ENCODE measurements around the gene SDR42E2.

The SDR42E2 gene

GRCh38 chr16:22233037-22233372, 70.7 kb downstream of the SDR42E2 start (continued):
- TF ChIP-seq ZNF341 (tag by site-specific recombination; IDR thresholded peaks at IDR 0.05; ENCODE audit: low read depth) (peak; percentile 73; the same call in 1 of the 2 replicates), ZBTB1 (tag by site-specific recombination; IDR thresholded peaks at IDR 0.05) (no peak)

GRCh38 chr16:22235839-22236745, 73.8 kb downstream of the SDR42E2 start:
- CTCF ChIA-PET = interaction anchor here (0.7 to 1.0 kb wide), 2 partner anchors 54 to 64 kb away, joined by 3 read pairs; no protein-coding TSS in a partner anchor
- Histone ChIP-seq H3K4me3 (ENCODE audit: low read depth, low read length) (no peak overlapping the region), H3K36me3 (ENCODE audit: control insufficient read depth in 2 of 2, insufficient read depth in 1 of 2, low read length in 2 of 2) (peaks cover 0 to 4% of the 10 kb centered on the region in 2 experiments; a peak in 2 of 3 replicates), H3K4me1 (ENCODE audit: control insufficient read depth, insufficient read depth, low read length) (peaks cover 10% of the 10 kb centered on the region; the same call in 1 of the 2 replicates), H3K9me3 (ENCODE audit: control insufficient read depth, insufficient read depth, low read depth, low read length) (no peaks in the 10 kb centered on the region), H3K27ac (ENCODE audit: extremely low read depth, low read depth, low read length) (no peak overlapping the region)
- POLR2A ChIA-PET = no interaction called here
- TF ChIP-seq SCRT1 (tag by site-specific recombination; IDR thresholded peaks at IDR 0.05; ENCODE audit: borderline replicate concordance) (peak; percentile 25; the same call in 1 of the 2 replicates), PRDM6 (tag by site-specific recombination; IDR thresholded peaks at IDR 0.05) (0 out of 2 replicates have a peak, but pooled peaks have one; percentile 16), PRDM10 (tag by site-specific recombination; IDR thresholded peaks at IDR 0.05) (peak; percentile 71), ZNF544 (tag by site-specific recombination; IDR thresholded peaks at IDR 0.05) (no peak), ZNF211 (tag by site-specific recombination; IDR thresholded peaks at IDR 0.05; ENCODE audit: low read depth) (no peak), ZNF529 (tag by site-specific recombination; IDR thresholded peaks at IDR 0.05; ENCODE audit: insufficient replicate concordance) (no peak), ZBTB8A (tag by site-specific recombination; IDR thresholded peaks at IDR 0.05) (0 out of 2 replicates have a peak, but pooled peaks have one; percentile 17), ZNF121 (tag by site-specific recombination; IDR thresholded peaks at IDR 0.05) (peak; percentile 98), ZNF433 (tag by site-specific recombination; IDR thresholded peaks at IDR 0.05; ENCODE audit: low read depth) (0 out of 2 replicates have a peak, but pooled peaks have one; percentile 6)

- Histone ChIP-seq H3K4me3 (ENCODE audit: low read depth, low read length) (no peak overlapping the region), H3K27ac (ENCODE audit: extremely low read depth, low read depth, low read length) (no peak overlapping the region), H3K4me1 (ENCODE audit: control insufficient read depth, insufficient read depth, low read length) (no peaks in the 10 kb centered on the region), H3K9me3 (ENCODE audit: control insufficient read depth, insufficient read depth, low read depth, low read length) (no peaks in the 10 kb centered on the region), H3K36me3 (ENCODE audit: control insufficient read depth in 2 of 2, insufficient read depth in 1 of 2, low read length in 2 of 2) (peaks cover 0 to 4% of the 10 kb centered on the region in 2 experiments; a peak in 2 of 3 replicates)
- CTCF ChIA-PET = no interaction called here
- POLR2A ChIA-PET = no interaction called here
- TF ChIP-seq HOXA7 (CRISPR knock-in tag; IDR thresholded peaks at IDR 0.05; ENCODE audit: borderline replicate concordance) = no peak
- TF ChIP-seq INSM2 (tag by site-specific recombination; IDR thresholded peaks at IDR 0.05) = no peak
- TF ChIP-seq ZNF433 (tag by site-specific recombination; IDR thresholded peaks at IDR 0.05; ENCODE audit: low read depth) = no peak
- TF ChIP-seq ZNF133 (tag by site-specific recombination; IDR thresholded peaks at IDR 0.05) = no peak
- no peak for TF ChIP-seq BCL6B (tag by site-specific recombination; IDR thresholded peaks at IDR 0.05)
- no peak for TF ChIP-seq ZNF549 (tag by site-specific recombination; IDR thresholded peaks at IDR 0.05)
- no peak for TF ChIP-seq ZNF561 (tag by site-specific recombination; IDR thresholded peaks at IDR 0.05; ENCODE audit: borderline replicate concordance)
- no peak for TF ChIP-seq ZBTB20 (tag by site-specific recombination; IDR thresholded peaks at IDR 0.05)
- no peak for TF ChIP-seq ZBTB17 (tag by site-specific recombination; IDR thresholded peaks at IDR 0.05)
- no peak for TF ChIP-seq ZNF398 (tag by site-specific recombination; IDR thresholded peaks at IDR 0.05)
Measured at GRCh38 chr16:22239131-22239805, 77.0 kb downstream of the SDR42E2 start.

All from HEK293 (cell line).